K562 (cell line): ENCODE data around the gene H2BK1. TPM values are rescaled to one million over a fixed set of nuclear protein-coding genes. Genes with fewer than 3 reads are reported as not detected.

Experiments used
- ATAC-seq: fragments of 200-7000 bp; cut with Tn5 transposase; 3 replicates; pipeline ENCODE4 v1.9.1; 2020; ENCODE audit warnings: moderate library complexity
- BruUV-seq: library from RNA; stranded (reverse); fragments of 400-500 nt; replicated peaks from 2 replicates; lab custom pipeline; 2021; lab: Mats Ljungman, UMichigan
- CTCF ChIA-PET: fragments of 300-600 bp; formaldehyde crosslinking; extraction: SDS; loops from one replicate; lab custom pipeline; 2021; ENCODE audit warnings: low intra/inter-chr PET ratio; lab: Yijun Ruan, JAX
- POLR2A ChIA-PET: fragments of 300-600, 350-650 bp; sonication (Branson Sonifier 250); formaldehyde crosslinking; extraction: SDS; loops from one replicate; lab custom pipeline; 2021; ENCODE audit warnings: antibody characterized with exemption, inconsistent platforms; lab: Yijun Ruan, JAX
- DNase-seq, 4 experiments: peaks; one replicate each; pipeline versions ENCODE4 v3.0.0 to v3.0.0-alpha.2; 2011 to 2018; ENCODE audit warnings: low spot score in 3 of 4, mixed read lengths in 3 of 4; ENCODE audit errors: extremely low read depth in 1 of 4
- FAIRE-seq: peaks from 2 replicates; lab custom pipeline; 2011; peaks lifted over from hg19 to GRCh38; lab: Jason Lieb, UNC
- H2AFZ ChIP-seq: 2 replicates; pipeline ENCODE4 v1.6.0; 2011; ENCODE audit warnings: low read depth, low read length, control low read depth, inconsistent platforms
- H3K27ac ChIP-seq: fragments of 200-600 bp; 3 replicates; pipeline ENCODE4 v1.8.0; 2011; ENCODE audit warnings: low read depth, mild to moderate bottlenecking, control low read depth, inconsistent platforms, low read length, moderate library complexity, mixed read lengths; ENCODE audit errors: extremely low read depth
- H3K27me3 ChIP-seq, 2 experiments: fragments of 300-600 bp in 1 of 2; 2 replicates in 1 of 2; 3 replicates in 1 of 2; pipeline versions ENCODE4 v1.6.0 to v1.8.0; 2011; ENCODE audit warnings: inconsistent platforms in 2 of 2, low read length in 2 of 2, mild to moderate bottlenecking in 1 of 2, mixed read lengths in 1 of 2, moderate library complexity in 1 of 2; ENCODE audit not compliant: control insufficient read depth in 2 of 2, insufficient read depth in 2 of 2
- H3K36me3 ChIP-seq: fragments of 300-600 bp; 3 replicates; pipeline ENCODE4 v1.8.0; 2011; ENCODE audit warnings: mild to moderate bottlenecking, low read length, inconsistent platforms; ENCODE audit not compliant: control insufficient read depth, insufficient read depth
- H3K4me1 ChIP-seq, 2 experiments: fragments of 200-600 bp in 1 of 2; replicated peaks in 1 of 2; 2 replicates in 1 of 2; 3 replicates in 1 of 2; pipeline versions ENCODE4 v1.5.1 to v1.8.0; 2011; ENCODE audit warnings: inconsistent platforms in 2 of 2, low read length in 2 of 2, mild to moderate bottlenecking in 1 of 2, mixed read lengths in 1 of 2, moderate library complexity in 1 of 2; ENCODE audit not compliant: control insufficient read depth in 2 of 2, insufficient read depth in 2 of 2
- H3K4me2 ChIP-seq: 2 replicates; pipeline ENCODE4 v1.6.1; 2011; ENCODE audit warnings: low read length, control low read depth, inconsistent platforms, mixed read lengths; ENCODE audit not compliant: insufficient read depth
- H3K4me3 ChIP-seq: fragments of 200-600 bp; sonication (generic), shearing (Covaris generic); 2 replicates; pipeline ENCODE4 v1.5.1; 2016; ENCODE audit warnings: control low read depth, inconsistent platforms
- H3K79me2 ChIP-seq: fragments of 200-600 bp; 3 replicates; pipeline ENCODE4 v1.8.0; 2011; ENCODE audit warnings: low read length, inconsistent platforms; ENCODE audit not compliant: control insufficient read depth, insufficient read depth
- H3K9ac ChIP-seq, 2 experiments: 2 replicates each; pipeline versions ENCODE4 v1.6.0 to v1.6.1; 2011; ENCODE audit warnings: low read depth in 2 of 2, low read length in 2 of 2, control low read depth in 1 of 2, inconsistent platforms in 1 of 2, mild to moderate bottlenecking in 1 of 2, mixed read lengths in 1 of 2; ENCODE audit not compliant: insufficient read depth in 1 of 2
- H3K9me1 ChIP-seq: one replicate; pipeline ENCODE4 v1.6.0; 2011; ENCODE audit warnings: inconsistent platforms, mild to moderate bottlenecking, low read length, moderate library complexity; ENCODE audit not compliant: control insufficient read depth, insufficient read depth
- H3K9me3 ChIP-seq: replicated peaks from 2 replicates; pipeline ENCODE4 v1.5.1; 2011; ENCODE audit warnings: low read depth, low read length, inconsistent platforms; ENCODE audit not compliant: control insufficient read depth, insufficient read depth
- H4K20me1 ChIP-seq: replicated peaks from 2 replicates; pipeline ENCODE4 v1.6.1; 2011; ENCODE audit warnings: low read length, inconsistent platforms, mixed read lengths; ENCODE audit not compliant: control insufficient read depth, insufficient read depth
- GATA2 ChIP-seq: sonication (generic); formaldehyde crosslinking; IDR thresholded peaks from 2 replicates; pipeline ENCODE4 v1.4.0; 2020; ENCODE audit warnings: mild to moderate bottlenecking, missing genetic modification reagents
- PTRF ChIP-seq: fragments of 450-650 bp; IDR thresholded peaks from 2 replicates; pipeline ENCODE4 v1.6.1; 2016; ENCODE audit warnings: mild to moderate bottlenecking, missing genetic modification characterization, missing compliant biosample characterization
- WGBS: fragments of 100-300 bp; shearing (Covaris generic); methylation state at CpG from one replicate; pipeline ENCODE4 v1.1.6; 2016; ENCODE audit warnings: low coverage, mixed read lengths; ENCODE audit not compliant: insufficient coverage; ENCODE audit errors: missing lambda C conversion rate; 5-methylcytosine and 5-hydroxymethylcytosine counted together
- in situ Hi-C: fragments of 300-500 bp; cut with MboI; formaldehyde crosslinking; loops from 4 replicates; pipeline ENCODE4 v1.15.0; 2018; ENCODE audit warnings: inconsistent platforms, mixed read lengths
- intact Hi-C: fragments of 100-400 bp; cut with micrococcal nuclease; formaldehyde crosslinking; loops from 2 replicates; pipeline ENCODE4 v1.14.2; 2022
- polyA plus RNA-seq, 8 experiments: library from polyadenylated mRNA; depleted of rRNA in 4 of 8; stranded (reverse) in 5 of 8; unstranded in 3 of 8; fragments of >200 nt; fragmentation: Nextera tagmentation in 2 of 8; fragmentation: Illumina TruSeq in 1 of 8; extraction: Ambion mirVana in 2 of 8; extraction: Trizol in 1 of 8; gene quantifications; 2 replicates each; pipeline versions ENCODE4 v1.2.1 to v1.2.3, GENCODE V29; 2011 to 2014; ENCODE audit warnings: inconsistent platforms in 1 of 8, missing spikeins in 1 of 8
- total RNA-seq, 7 experiments: library from RNA; depleted of rRNA in 6 of 7; stranded (reverse); fragments of >200 nt in 6 of 7; fragmentation: Illumina TruSeq in 2 of 7; extraction: Trizol in 2 of 7; gene quantifications; 2 replicates each; pipeline versions ENCODE4 v1.2.1 to v1.2.3, GENCODE V29; 2011 to 2021; ENCODE audit warnings: low replicate concordance in 1 of 7
- TF ChIP-seq, protein P1 (sequence below), 3 experiments: IDR thresholded peaks in 2 of 3; conservative IDR thresholded peaks in 1 of 3; 2 replicates each; pipeline ENCODE4 v1.5.1; 2011 to 2012; ENCODE audit warnings: low read length in 3 of 3, mild to moderate bottlenecking in 3 of 3, control low read depth in 2 of 3, improper control_type of control experiment in 1 of 3, inconsistent platforms in 1 of 3, low read depth in 1 of 3, mixed read lengths in 1 of 3, moderate library complexity in 1 of 3; ENCODE audit not compliant: insufficient read depth in 2 of 3

Gene H2BK1
- total and polyA plus RNA-seq, 9 of the 15 experiments (the other 6 are each of a cell fraction or from before 2014, with no cell fraction given) = not detected

DNA sequence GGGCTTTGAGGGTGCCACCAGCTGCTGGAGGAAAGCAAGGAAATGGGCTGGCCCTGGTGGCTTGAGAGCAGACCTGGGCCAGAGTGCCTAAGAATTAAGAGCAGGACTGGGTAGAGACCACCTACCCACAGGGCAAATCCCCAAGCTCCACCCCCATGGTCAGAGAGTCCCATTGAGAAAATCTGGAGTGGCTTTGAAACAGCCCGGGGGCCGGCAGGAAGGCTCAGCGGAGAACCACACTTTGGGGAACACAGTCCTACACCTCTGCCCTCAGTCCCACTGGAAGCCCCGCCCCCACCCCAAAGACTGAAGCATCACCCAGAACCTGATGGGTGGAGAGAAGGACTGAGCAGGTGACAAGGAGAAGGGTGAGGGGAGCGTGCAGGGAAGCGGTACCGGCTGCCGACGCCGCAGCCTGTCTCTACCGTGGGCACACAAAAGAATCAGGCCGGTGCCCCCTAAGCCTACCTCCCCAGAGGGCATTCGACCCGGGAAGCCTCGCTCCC lies 34.6 kb upstream of the H2BK1 start:
- TF ChIP-seq PTRF (tag) = no peak
- TF ChIP-seq GATA2 (CRISPR knock-in tag) = 0 out of 2 replicates have a peak, but pooled peaks have one; percentile 9
- TF ChIP-seq, protein P1, sequence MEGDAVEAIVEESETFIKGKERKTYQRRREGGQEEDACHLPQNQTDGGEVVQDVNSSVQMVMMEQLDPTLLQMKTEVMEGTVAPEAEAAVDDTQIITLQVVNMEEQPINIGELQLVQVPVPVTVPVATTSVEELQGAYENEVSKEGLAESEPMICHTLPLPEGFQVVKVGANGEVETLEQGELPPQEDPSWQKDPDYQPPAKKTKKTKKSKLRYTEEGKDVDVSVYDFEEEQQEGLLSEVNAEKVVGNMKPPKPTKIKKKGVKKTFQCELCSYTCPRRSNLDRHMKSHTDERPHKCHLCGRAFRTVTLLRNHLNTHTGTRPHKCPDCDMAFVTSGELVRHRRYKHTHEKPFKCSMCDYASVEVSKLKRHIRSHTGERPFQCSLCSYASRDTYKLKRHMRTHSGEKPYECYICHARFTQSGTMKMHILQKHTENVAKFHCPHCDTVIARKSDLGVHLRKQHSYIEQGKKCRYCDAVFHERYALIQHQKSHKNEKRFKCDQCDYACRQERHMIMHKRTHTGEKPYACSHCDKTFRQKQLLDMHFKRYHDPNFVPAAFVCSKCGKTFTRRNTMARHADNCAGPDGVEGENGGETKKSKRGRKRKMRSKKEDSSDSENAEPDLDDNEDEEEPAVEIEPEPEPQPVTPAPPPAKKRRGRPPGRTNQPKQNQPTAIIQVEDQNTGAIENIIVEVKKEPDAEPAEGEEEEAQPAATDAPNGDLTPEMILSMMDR (IDR thresholded peaks at IDR 0.05 in 2 of 3, conservative IDR thresholded peaks at IDR 0.05 in 1 of 3; ENCODE audit: insufficient read depth in 2 of 3, low read depth in 1 of 3, low read length in 3 of 3) = 0 out of 6 replicates have a peak, but pooled peaks of 1 of the 3 experiments have one; percentile 5
- Histone ChIP-seq H3K9me1 (peaks cover 8% of the 10 kb centered on the region), H3K27me3 (peaks cover 0 to 22% of the 10 kb centered on the region in 2 experiments; a peak in 2 of 5 replicates), H2AFZ (no peak overlapping the region), H3K4me3 (0 out of 2 replicates have a peak overlapping the region, but pooled peaks have one; percentile 15), H3K4me1 (peaks cover 32 to 69% of the 10 kb centered on the region in 2 experiments), H3K79me2 (no peaks in the 10 kb centered on the region), H3K4me2 (0 out of 2 replicates have a peak overlapping the region, but pooled peaks have one; percentile 6), H3K36me3 (no peaks in the 10 kb centered on the region), H3K9ac (peak overlapping the region in 1 of 2 experiments; percentile 39; a peak in 2 of 4 replicates), H4K20me1 (peaks cover 36% of the 10 kb centered on the region), H3K27ac (no peak overlapping the region), H3K9me3 (no peaks in the 10 kb centered on the region)
- BruUV-seq = no TSS peak
- POLR2A ChIA-PET = interaction anchor here (0.6 to 3.5 kb wide), 8 partner anchors 11 to 121 kb away, joined by 3 to 34 read pairs (median 3); partner anchors contain the start of genes ABCF2 and CHPF2
- intact Hi-C loops = loop anchor here (1.0 to 5.0 kb wide), 4 partner anchors 18 to 121 kb away; partner anchors contain the start of gene ABCF2
- CTCF ChIA-PET = interaction anchor here (0.5 to 3.6 kb wide), 12 partner anchors 41 to 801 kb away, joined by 3 to 32 read pairs (median 4); no protein-coding TSS in a partner anchor
- FAIRE-seq (no peak), ATAC-seq (no peak), DNase-seq (no peak)
- in situ Hi-C loops = no loop called here
- 19% methylated on average over 14 of the region's 15 CpGs for WGBS
